Transverse colon (tissue), 4 donors: ENCODE results near the gene GMEB2. TPM values are rescaled to one million over a fixed set of nuclear protein-coding genes. Genes with fewer than 3 reads are reported as not detected.
"Not testable (repeated sequence)": the region's sequence is repeated elsewhere in the genome, so short reads cannot be mapped to it uniquely, and the experiment has no call there.

Experiments used
- DNase-seq: peaks from one replicate; pipeline ENCODE4 v3.0.0-alpha.2; 2019
- H3K27ac ChIP-seq, 4 donors: fragments of 200-600 bp; sonication (generic); 2 replicates each; pipeline ENCODE4 v1.5.1; 2016 to 2018; ENCODE audit warnings: inconsistent platforms in 4 of 4
- H3K27me3 ChIP-seq: fragments of 200-600 bp; sonication (generic); 2 replicates; pipeline ENCODE4 v1.5.1; 2017; ENCODE audit warnings: inconsistent platforms
- H3K36me3 ChIP-seq, 4 donors: fragments of 200-600 bp; sonication (generic); 2 replicates each; pipeline ENCODE4 v1.5.1; 2017 to 2019; ENCODE audit warnings: inconsistent platforms in 4 of 4
- H3K4me1 ChIP-seq, 4 donors: fragments of 200-600 bp; sonication (generic); 2 replicates each; pipeline ENCODE4 v1.5.1; 2017 to 2020; ENCODE audit warnings: inconsistent platforms in 4 of 4
- H3K4me3 ChIP-seq, 4 donors: fragments of 200-600 bp; sonication (generic); 1 replicate in 1 of 4; 2 replicates in 3 of 4; pipeline versions ENCODE4 v1.5.1 to v1.6.1; 2017 to 2019; ENCODE audit warnings: inconsistent platforms in 4 of 4
- H3K9me3 ChIP-seq, 2 donors: fragments of 200-600 bp; sonication (generic); 2 replicates each; pipeline ENCODE4 v1.5.1; 2017 to 2019; ENCODE audit warnings: inconsistent platforms in 2 of 2
- CTCF ChIP-seq, 5 experiments: fragments of 200-600 bp in 3 of 5; fragments of 450-650 bp in 2 of 5; sonication (generic) in 3 of 5; IDR thresholded peaks; 1 replicate in 2 of 5; 2 replicates in 3 of 5; pipeline ENCODE4 v1.5.1; 2016 to 2017; ENCODE audit warnings: antibody characterized with exemption in 5 of 5, inconsistent platforms in 3 of 5, mild to moderate bottlenecking in 2 of 5, moderate library complexity in 1 of 5
- EP300 ChIP-seq: sonication (generic); formaldehyde crosslinking; IDR thresholded peaks from one replicate; pipeline ENCODE4 v1.6.1; 2017; ENCODE audit warnings: antibody characterized with exemption, low read depth
- POLR2A ChIP-seq: fragments of 450-650 bp; IDR thresholded peaks from one replicate; pipeline ENCODE4 v1.6.1; 2016; ENCODE audit warnings: antibody characterized with exemption, mild to moderate bottlenecking, moderate library complexity
- POLR2AphosphoS5 ChIP-seq, 3 donors: sonication (generic); formaldehyde crosslinking; IDR thresholded peaks; one replicate each; pipeline ENCODE4 v1.6.1; 2016; ENCODE audit warnings: antibody characterized with exemption in 3 of 3
- WGBS, 2 donors: methylation state at CpG; one replicate each; pipeline ENCODE4 v1.1.5; 2018; ENCODE audit warnings: low coverage in 1 of 2; 5-methylcytosine and 5-hydroxymethylcytosine counted together
- in situ Hi-C, 4 donors: fragments of 200-750 bp; cut with MboI; loops; one replicate each; pipeline versions ENCODE4 v1.15.0 to v1.15.1; 2017; ENCODE audit warnings: low sequenced_read_pairs in 3 of 4, low pct_ligation_motif_present in 1 of 4, low pct_unique_long_range_greater_than_20kb in 1 of 4
- intact Hi-C: fragments of 100-400 bp; cut with DNase I; formaldehyde crosslinking; loops from one replicate; pipeline ENCODE4 v1.15.1; 2023; ENCODE audit warnings: low total_unique reads
- total RNA-seq, 4 donors: library from RNA; depleted of rRNA; stranded (reverse); fragments of >200 nt; gene quantifications; one replicate each; pipeline ENCODE4 v1.1.0, GENCODE V29; 2016

Gene GMEB2
- total RNA-seq = 10 to 100 TPM in 3 of 4 donors, 1 to 10 TPM in 1; 9.0 to 20.3 (median 13.5) TPM

DNA sequence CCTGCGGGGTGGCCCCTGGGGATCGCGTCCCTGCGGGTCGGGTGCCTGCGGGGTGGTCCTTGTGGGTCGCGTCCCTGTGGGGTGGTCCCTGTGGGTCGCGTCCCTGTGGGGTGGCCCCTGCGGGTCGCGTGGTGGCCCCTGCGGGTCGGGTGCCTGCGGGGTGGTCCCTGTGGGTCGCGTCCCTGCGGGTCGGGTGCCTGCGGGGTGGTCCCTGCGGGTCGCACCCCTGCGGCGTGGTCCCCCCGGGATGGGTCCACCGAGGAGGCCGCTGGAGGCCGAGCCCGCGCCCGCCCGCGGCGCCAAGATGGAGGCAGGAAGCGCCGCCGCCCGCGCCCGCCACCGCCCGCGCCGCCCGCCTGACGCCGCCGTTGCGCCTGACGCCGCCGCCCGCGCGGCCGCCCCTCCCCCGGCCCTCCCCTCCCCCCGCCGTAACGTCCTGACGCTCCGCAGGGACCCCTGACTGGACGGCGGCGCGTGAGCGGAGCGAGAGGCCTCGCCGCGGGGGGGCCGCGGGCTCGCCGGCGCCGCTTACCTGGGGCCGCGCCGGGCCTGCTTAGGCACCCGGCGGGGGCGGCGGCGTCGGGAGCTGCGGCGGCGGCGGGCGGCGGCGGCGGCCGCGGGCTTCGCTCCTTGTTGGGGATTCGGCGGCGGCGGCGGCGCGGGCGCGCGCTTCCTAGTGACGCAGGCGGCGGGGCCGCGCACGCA is at the start of gene GMEB2:
TSS of gene GMEB2 (minus strand) at position 678 of the 705 bp plus-strand sequence. CDS start 7,704 bp downstream, outside the sequence.
- DNase-seq = peak; percentile 76
- Histone ChIP-seq H3K4me1 (peaks cover 8 to 27% (median 15%) of the 10 kb centered on the region in 4 donors), H3K27ac (peak within 1 kb of the TSS; percentile 93 to 100 (median 98)), H3K27me3 (no peaks in the 10 kb centered on the region), H3K4me3 (peak within 1 kb of the TSS; percentile 78 to 100 (median 95)), H3K36me3 (no peaks in the 10 kb centered on the region), H3K9me3 (no peaks in the 10 kb centered on the region)
- WGBS, 2 donors = 3% methylated on average over 6 of the region's 114 CpGs; no CpG with 5 or more reads in 1 of the 2 donors
- TF ChIP-seq POLR2A (peak; percentile 23), POLR2AphosphoS5 (IDR thresholded peaks at IDR 0.05) (peak in 2 of 3 donors; percentile 41 to 42), CTCF (IDR thresholded peaks at IDR 0.05) (no peak), EP300 (no peak)
- in situ Hi-C loops (loop anchor here in 1 of 4 donors (25.0 kb wide), 1 partner anchor 89 kb away; the partner anchor contains the start of genes PTK6 and SRMS), intact Hi-C loops (no loop called here)

GRCh38 chr20:63675681-63676368 is 48.9 kb upstream of the GMEB2 start:
- no peak overlapping the region for H3K27ac ChIP-seq
- H3K27me3 ChIP-seq = no peaks in the 10 kb centered on the region
- TF ChIP-seq CTCF (IDR thresholded peaks at IDR 0.05) (no peak), EP300 (no peak), POLR2A (no peak), POLR2AphosphoS5 (IDR thresholded peaks at IDR 0.05) (no peak)
- no peak for DNase-seq
- in situ Hi-C loops (no loop called here), intact Hi-C loops (no loop called here)
- no peak overlapping the region for H3K4me3 ChIP-seq
- 87 to 95% methylated on average over 3 to 20 of the region's 20 CpGs for WGBS, 2 donors
- no peaks in the 10 kb centered on the region for H3K36me3 ChIP-seq
- H3K9me3 ChIP-seq = no peaks in the 10 kb centered on the region
- H3K4me1 ChIP-seq = no peaks in the 10 kb centered on the region

GRCh38 chr20:63673951-63674350 is 47.0 kb upstream of the GMEB2 start:
- Histone ChIP-seq H3K36me3 (peaks cover 0 to under 1% (median 0%) of the 10 kb centered on the region in 4 donors), H3K4me3 (no peak overlapping the region), H3K4me1 (no peaks in the 10 kb centered on the region), H3K27me3 (no peaks in the 10 kb centered on the region), H3K9me3 (no peaks in the 10 kb centered on the region), H3K27ac (no peak overlapping the region)
- TF ChIP-seq POLR2AphosphoS5 (IDR thresholded peaks at IDR 0.05) (no peak), POLR2A (no peak), CTCF (IDR thresholded peaks at IDR 0.05) (no peak), EP300 (no peak)
- intact Hi-C loops (no loop called here), in situ Hi-C loops (no loop called here)
- 95% methylated on average over 14 of the region's 14 CpGs; no CpG with 5 or more reads in 1 of the 2 donors for WGBS, 2 donors
- DNase-seq = no peak

DNA sequence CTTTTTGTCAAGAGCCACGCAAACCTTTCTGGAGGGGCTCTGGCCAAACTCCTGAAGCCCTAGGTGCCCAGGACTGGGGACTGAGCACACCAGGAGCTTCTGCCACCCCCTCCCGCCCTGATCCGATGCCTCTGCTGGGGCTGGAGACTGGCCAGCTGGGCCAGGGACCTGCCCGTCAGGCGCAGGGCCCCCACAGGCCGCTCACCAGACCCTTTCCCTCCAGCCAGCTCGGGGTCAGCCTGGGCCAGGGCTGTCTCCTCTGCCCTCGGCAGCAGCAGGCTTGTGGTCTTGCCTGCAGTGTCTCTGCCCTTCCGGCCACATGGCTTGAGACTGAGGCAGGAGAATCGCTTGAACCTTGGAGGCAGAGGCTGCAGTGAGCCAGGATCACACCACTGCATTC is 45.8 kb upstream of the GMEB2 start:
- peaks cover 0 to 3% (median 0%) of the 10 kb centered on the region in 4 donors for H3K36me3 ChIP-seq

GRCh38 chr20:63671695-63672094 is 44.8 kb upstream of the GMEB2 start:
- H3K27ac ChIP-seq, intact Hi-C loops, H3K9me3 ChIP-seq, H3K4me3 ChIP-seq, H3K27me3 ChIP-seq, H3K4me1 ChIP-seq, DNase-seq, in situ Hi-C loops: not testable (repeated sequence)
- WGBS, 2 donors = 95% methylated on average over 12 of the region's 12 CpGs; no CpG with 5 or more reads in 1 of the 2 donors
- H3K36me3 ChIP-seq = peaks cover 0 to 10% (median 0%) of the 10 kb centered on the region in 4 donors

More for the DNA sequence above, 45.8 kb upstream of the GMEB2 start:
- H3K27ac ChIP-seq = no peak overlapping the region
- DNase-seq = no peak
- no peaks in the 10 kb centered on the region for H3K27me3 ChIP-seq
- no peaks in the 10 kb centered on the region for H3K9me3 ChIP-seq
- TF ChIP-seq POLR2AphosphoS5 (IDR thresholded peaks at IDR 0.05) (no peak), POLR2A (no peak), EP300 (no peak), CTCF (IDR thresholded peaks at IDR 0.05) (no peak)
- intact Hi-C loops = no loop called here
- WGBS, 2 donors = 91% methylated on average over 10 of the region's 10 CpGs; no CpG with 5 or more reads in 1 of the 2 donors
- in situ Hi-C loops = no loop called here
- H3K4me1 ChIP-seq = no peaks in the 10 kb centered on the region
- no peak overlapping the region for H3K4me3 ChIP-seq
